K562 (cell line): ENCODE data around the gene NEURL2. TPM values are rescaled to one million over a fixed set of nuclear protein-coding genes. Genes with fewer than 3 reads are reported as not detected.
A peak's percentile ranks its signal among the peaks of the same experiment; 100 is the strongest.

Experiments
- AFF1 ChIP-seq, 2 experiments: fragments of 450-650 bp; IDR thresholded peaks; 2 replicates each; pipeline ENCODE4 v1.6.1; 2018; ENCODE audit warnings: mild to moderate bottlenecking in 2 of 2, low read depth in 1 of 2; ENCODE audit not compliant: partially characterized antibody in 2 of 2
- ARID2 ChIP-seq: fragments of 450-650 bp; IDR thresholded peaks from 2 replicates; pipeline ENCODE4 v1.6.1; 2017; ENCODE audit warnings: antibody characterized with exemption, mild to moderate bottlenecking
- ESRRA ChIP-seq: fragments of 450-650 bp; IDR thresholded peaks from 2 replicates; pipeline ENCODE4 v1.6.1; 2014; ENCODE audit warnings: low read depth, mild to moderate bottlenecking, moderate library complexity, borderline replicate concordance
- ETS1 ChIP-seq: conservative IDR thresholded peaks from 2 replicates; pipeline ENCODE4 v1.6.1; 2011; ENCODE audit warnings: low read depth, mild to moderate bottlenecking, low read length; ENCODE audit not compliant: control insufficient read depth
- GTF2A2 ChIP-seq: IDR thresholded peaks from 2 replicates; pipeline ENCODE4 v1.6.1; 2016; ENCODE audit warnings: mild to moderate bottlenecking, missing genetic modification characterization, missing compliant biosample characterization
- GTF3C2 ChIP-seq: IDR thresholded peaks from 3 replicates; pipeline ENCODE4 v1.6.1; 2011; ENCODE audit warnings: borderline replicate concordance, mild to moderate bottlenecking, moderate library complexity; ENCODE audit not compliant: insufficient read length; ENCODE audit errors: extremely low read depth
- KAT8 ChIP-seq: fragments of 450-650 bp; IDR thresholded peaks from 2 replicates; pipeline ENCODE4 v1.6.1; 2016; ENCODE audit warnings: low read depth, mild to moderate bottlenecking
- KLF16 ChIP-seq: IDR thresholded peaks from 2 replicates; pipeline ENCODE4 v1.6.1; 2016; ENCODE audit warnings: antibody characterized with exemption
- SMAD4 ChIP-seq: fragments of 250-450 bp; sonication (Bioruptor Pico); conservative IDR thresholded peaks from 2 replicates; pipeline ENCODE4 v1.8.0; 2021; ENCODE audit warnings: inconsistent platforms, mild to moderate bottlenecking, moderate library complexity
- SRSF3 ChIP-seq: fragments of 200-400 bp; formaldehyde crosslinking; IDR thresholded peaks from 2 replicates; pipeline ENCODE4 v1.6.1; 2016; ENCODE audit warnings: mild to moderate bottlenecking, low read length, moderate library complexity; ENCODE audit not compliant: insufficient read depth
- TAL1 ChIP-seq: fragments of 450-650 bp; IDR thresholded peaks from 2 replicates; pipeline ENCODE4 v1.6.1; 2016; ENCODE audit warnings: mild to moderate bottlenecking
- TEAD2 ChIP-seq: fragments of 450-650 bp; IDR thresholded peaks from 2 replicates; pipeline ENCODE4 v1.6.1; 2016; ENCODE audit warnings: missing genetic modification characterization, control low read depth, missing compliant biosample characterization
- USF2 ChIP-seq: sonication (generic); formaldehyde crosslinking; IDR thresholded peaks from 2 replicates; pipeline ENCODE4 v1.5.0; 2020; ENCODE audit warnings: missing genetic modification reagents
- XRCC3 ChIP-seq: fragments of 450-650 bp; IDR thresholded peaks from 2 replicates; pipeline ENCODE4 v1.6.1; 2017; ENCODE audit warnings: mild to moderate bottlenecking, moderate library complexity
- ZBTB7A ChIP-seq: IDR thresholded peaks from 2 replicates; pipeline ENCODE4 v1.6.1; 2011; ENCODE audit warnings: low read depth, mild to moderate bottlenecking, low read length, moderate library complexity, borderline replicate concordance; ENCODE audit not compliant: control insufficient read depth
- ZNF140 ChIP-seq: fragments of 250-450 bp; sonication (Bioruptor Pico); IDR thresholded peaks from 2 replicates; pipeline ENCODE4 v1.8.0; 2021; ENCODE audit warnings: moderate library complexity, mild to moderate bottlenecking, inconsistent platforms
- ZNF431 ChIP-seq: sonication (generic); formaldehyde crosslinking; IDR thresholded peaks from 2 replicates; pipeline ENCODE4 v1.8.0; 2022; ENCODE audit warnings: mild to moderate bottlenecking, missing genetic modification reagents
- ZNF444 ChIP-seq: fragments of 250-450 bp; sonication (Bioruptor Pico); IDR thresholded peaks from 2 replicates; pipeline ENCODE4 v1.4.0; 2020; ENCODE audit warnings: mild to moderate bottlenecking, moderate library complexity
- ZNF445 ChIP-seq: fragments of 250-450 bp; sonication (Bioruptor Pico); IDR thresholded peaks from 2 replicates; pipeline ENCODE4 v1.4.0; 2020; ENCODE audit warnings: low read depth, mild to moderate bottlenecking, moderate library complexity
- polyA plus RNA-seq, 8 experiments: library from polyadenylated mRNA; depleted of rRNA in 4 of 8; stranded (reverse) in 5 of 8; unstranded in 3 of 8; fragments of >200 nt; fragmentation: Nextera tagmentation in 2 of 8; fragmentation: Illumina TruSeq in 1 of 8; extraction: Ambion mirVana in 2 of 8; extraction: Trizol in 1 of 8; gene quantifications; 2 replicates each; pipeline versions ENCODE4 v1.2.1 to v1.2.3, GENCODE V29; 2011 to 2014; ENCODE audit warnings: inconsistent platforms in 1 of 8, missing spikeins in 1 of 8
- total RNA-seq, 7 experiments: library from RNA; depleted of rRNA in 6 of 7; stranded (reverse); fragments of >200 nt in 6 of 7; fragmentation: Illumina TruSeq in 2 of 7; extraction: Trizol in 2 of 7; gene quantifications; 2 replicates each; pipeline versions ENCODE4 v1.2.1 to v1.2.3, GENCODE V29; 2011 to 2021; ENCODE audit warnings: low replicate concordance in 1 of 7

NEURL2 gene
- total and polyA plus RNA-seq, 9 of the 15 experiments (the other 6 are each of a cell fraction or from before 2014, with no cell fraction given) = 0.22 to 1.9 (median 0.50) TPM; not detected in 1

GRCh38 chr20:45909817-45910669 lies 19.0 kb upstream of the NEURL2 start (continued):
- TF ChIP-seq KAT8 (no peak), GTF2A2 (no peak), TAL1 (no peak), ZNF444 (no peak), ZNF140 (CRISPR knock-in tag) (no peak), ZNF431 (CRISPR knock-in tag) (no peak), USF2 (no peak), ESRRA (peak; percentile 95), ZBTB7A (0 out of 2 replicates have a peak, but pooled peaks have one; percentile 39), ETS1 (no peak), ARID2 (no peak; the same call in 1 of the 2 replicates), ZNF445 (CRISPR knock-in tag) (no peak), SMAD4 (CRISPR knock-in tag) (0 out of 2 replicates have a peak, but pooled peaks have one; percentile 41), GTF3C2 (no peak), SRSF3 (no peak), KLF16 (no peak), XRCC3 (no peak), AFF1 (IDR thresholded peaks at IDR 0.05; ENCODE audit: low read depth in 1 of 2, partially characterized antibody in 2 of 2) (no peak), TEAD2 (no peak)
